SU-DHL-6 (cell line): ENCODE data around the gene MLH1.

Experiments used
- H2AFZ ChIP-seq: fragments of 200-600 bp; sonication (generic); 2 replicates; pipeline ENCODE4 v1.6.1; 2014; ENCODE audit warnings: low read depth, mild to moderate bottlenecking, moderate library complexity, mixed read lengths, antibody characterized with exemption, low read length; ENCODE audit not compliant: severe bottlenecking
- H3F3A ChIP-seq: fragments of 200-600 bp; shearing (Covaris generic); 2 replicates; pipeline ENCODE4 v1.6.0; 2016; ENCODE audit warnings: antibody characterized with exemption, mild to moderate bottlenecking; ENCODE audit not compliant: insufficient read depth
- H3K27ac ChIP-seq: fragments of 200-600 bp; sonication (generic); 2 replicates; pipeline ENCODE4 v1.5.1; 2016; ENCODE audit warnings: low read depth, mild to moderate bottlenecking, low read length, moderate library complexity, mixed read lengths
- H3K27me3 ChIP-seq: fragments of 200-600 bp; sonication (generic), shearing (Covaris generic); 2 replicates; pipeline ENCODE4 v1.6.0; 2014; ENCODE audit warnings: mild to moderate bottlenecking, low read length
- H3K36me3 ChIP-seq: fragments of 200-600 bp; sonication (generic); 2 replicates; pipeline ENCODE4 v1.6.1; 2014; ENCODE audit warnings: mild to moderate bottlenecking, low read length, mixed read lengths
- H3K4me2 ChIP-seq: fragments of 300-600, 200-600 bp; shearing (Covaris generic), sonication (generic); 2 replicates; pipeline ENCODE4 v1.6.0; 2014; ENCODE audit warnings: low read length, low read depth, mild to moderate bottlenecking; ENCODE audit not compliant: poor library complexity, severe bottlenecking
- H3K4me3 ChIP-seq: fragments of 200-600 bp; sonication (generic); 2 replicates; pipeline ENCODE4 v1.5.1; 2014; ENCODE audit warnings: antibody characterized with exemption, low read length, mild to moderate bottlenecking, mixed read lengths; ENCODE audit not compliant: insufficient read depth, poor library complexity, severe bottlenecking
- H3K79me2 ChIP-seq: fragments of 200-600 bp; sonication (generic); 2 replicates; pipeline ENCODE4 v1.6.1; 2014; ENCODE audit warnings: mild to moderate bottlenecking, low read length, moderate library complexity; ENCODE audit not compliant: insufficient read depth
- H3K9ac ChIP-seq: fragments of 200-600 bp; sonication (generic); 2 replicates; pipeline ENCODE4 v1.7.0; 2014; ENCODE audit warnings: mild to moderate bottlenecking, low read length
- H3K9me2 ChIP-seq: fragments of 200-600 bp; sonication (generic); replicated peaks from 2 replicates; pipeline ENCODE4 v1.6.1; 2014; ENCODE audit warnings: low read length; ENCODE audit not compliant: insufficient read depth
- H3K9me3 ChIP-seq: fragments of 200-600 bp; sonication (generic); 2 replicates; pipeline ENCODE4 v1.6.1; 2014; ENCODE audit warnings: low read length, mixed read lengths; ENCODE audit not compliant: insufficient read depth
- H4K20me1 ChIP-seq: fragments of 200-600 bp; sonication (generic); 2 replicates; pipeline ENCODE4 v1.6.1; 2014; ENCODE audit warnings: low read depth, mild to moderate bottlenecking, antibody characterized with exemption, low read length, moderate library complexity, mixed read lengths
- CTCF ChIP-seq: fragments of 200-600 bp; sonication (generic); IDR thresholded peaks from one replicate; pipeline ENCODE4 v1.5.1; 2017; ENCODE audit warnings: antibody characterized with exemption, mild to moderate bottlenecking, low read length, moderate library complexity; ENCODE audit not compliant: insufficient read depth, poor library complexity, severe bottlenecking
- EZH2phosphoT487 ChIP-seq: fragments of 200-600 bp; sonication (generic), shearing (Covaris generic); conservative IDR thresholded peaks from 2 replicates; pipeline ENCODE4 v1.6.1; 2018; ENCODE audit warnings: mild to moderate bottlenecking, antibody characterized with exemption, low read length, moderate library complexity, mixed read lengths

MLH1 gene

GRCh38 chr3:37096975-37097374 is 103.7 kb downstream of the MLH1 start:
- H3K4me3 ChIP-seq, result no peak overlapping the region
- no peak overlapping the region for H3K4me2 ChIP-seq
- H3K79me2 ChIP-seq, result no peaks in the 10 kb centered on the region
- H3F3A ChIP-seq, result no peaks in the 10 kb centered on the region
- H3K27ac ChIP-seq, result no peak overlapping the region
- no peak overlapping the region for H3K9ac ChIP-seq
- TF ChIP-seq CTCF (no peak), EZH2phosphoT487 (no peak)
- no peaks in the 10 kb centered on the region for H3K9me3 ChIP-seq
- H3K36me3 ChIP-seq, result no peaks in the 10 kb centered on the region
- H2AFZ ChIP-seq, result no peak overlapping the region
- H3K27me3 ChIP-seq, result no peaks in the 10 kb centered on the region
- H4K20me1 ChIP-seq, result no peaks in the 10 kb centered on the region
- H3K9me2 ChIP-seq, result no peaks in the 10 kb centered on the region

- TF ChIP-seq CTCF (no peak), EZH2phosphoT487 (no peak)
- Histone ChIP-seq H3K4me3 (no peak overlapping the region), H3K36me3 (no peaks in the 10 kb centered on the region), H3K4me2 (no peak overlapping the region), H3K9me3 (no peaks in the 10 kb centered on the region), H4K20me1 (no peaks in the 10 kb centered on the region), H3K27ac (no peak overlapping the region), H3F3A (no peaks in the 10 kb centered on the region), H2AFZ (no peak overlapping the region), H3K9me2 (no peaks in the 10 kb centered on the region), H3K79me2 (no peaks in the 10 kb centered on the region), H3K27me3 (no peaks in the 10 kb centered on the region), H3K9ac (no peak overlapping the region)
Measured at GRCh38 chr3:37097776-37098175, 104.5 kb downstream of the MLH1 start.

GRCh38 chr3:37098884-37099283 is 105.6 kb downstream of the MLH1 start:
- no peak for TF ChIP-seq EZH2phosphoT487
- TF ChIP-seq CTCF, result no peak
- Histone ChIP-seq H3K9me3 (no peaks in the 10 kb centered on the region), H3K27me3 (no peaks in the 10 kb centered on the region), H3K4me2 (no peak overlapping the region), H4K20me1 (no peaks in the 10 kb centered on the region), H3K4me3 (no peak overlapping the region), H3K79me2 (no peaks in the 10 kb centered on the region), H3K9ac (no peak overlapping the region), H3K27ac (no peak overlapping the region), H3K9me2 (no peaks in the 10 kb centered on the region), H3F3A (no peaks in the 10 kb centered on the region), H3K36me3 (no peaks in the 10 kb centered on the region), H2AFZ (no peak overlapping the region)
